Mucosa of rectum (tissue), 2 donors: ENCODE results near the gene TMPRSS3.

ENCODE experiments used
- H3K27ac ChIP-seq, 2 donors: one replicate each; pipeline ENCODE4 v1.7.0; 2013; ENCODE audit warnings: inconsistent platforms in 2 of 2, low read depth in 2 of 2, low read length in 2 of 2
- H3K27me3 ChIP-seq, 2 donors: one replicate each; pipeline ENCODE4 v1.7.0; 2013; ENCODE audit warnings: low read length in 2 of 2; ENCODE audit not compliant: control insufficient read depth in 2 of 2, insufficient read depth in 2 of 2
- H3K36me3 ChIP-seq, 2 donors: one replicate each; pipeline ENCODE4 v1.7.0; 2013; ENCODE audit warnings: low read length in 2 of 2; ENCODE audit not compliant: control insufficient read depth in 2 of 2, insufficient read depth in 2 of 2
- H3K4me1 ChIP-seq, 2 donors: one replicate each; pipeline ENCODE4 v1.7.0; 2013; ENCODE audit warnings: low read length in 2 of 2, mild to moderate bottlenecking in 1 of 2; ENCODE audit not compliant: control insufficient read depth in 2 of 2, insufficient read depth in 2 of 2
- H3K4me3 ChIP-seq, 2 donors: one replicate each; pipeline ENCODE4 v1.7.0; 2013; ENCODE audit warnings: low read length in 2 of 2
- H3K9ac ChIP-seq, 2 donors: one replicate each; pipeline ENCODE4 v1.7.0; 2013; ENCODE audit warnings: low read length in 2 of 2, low read depth in 1 of 2, mild to moderate bottlenecking in 1 of 2
- H3K9me3 ChIP-seq, 2 donors: one replicate each; pipeline ENCODE4 v1.7.0; 2013; ENCODE audit warnings: low read length in 2 of 2; ENCODE audit not compliant: control insufficient read depth in 2 of 2
- donor health status: healthy.
- donor health status: Normal muscosa, but diverticular disease.

Gene TMPRSS3

GRCh38 chr21:42421018-42421793, 25.4 kb upstream of the TMPRSS3 start:
- Histone ChIP-seq H3K4me3 (no peak overlapping the region), H3K27me3 (peaks cover 0 to 5% of the 10 kb centered on the region in 2 donors), H3K27ac (no peak overlapping the region), H3K36me3 (no peaks in the 10 kb centered on the region), H3K9me3 (no peaks in the 10 kb centered on the region), H3K4me1 (no peaks in the 10 kb centered on the region), H3K9ac (no peak overlapping the region)

- Histone ChIP-seq H3K4me3 (no peak overlapping the region), H3K36me3 (no peaks in the 10 kb centered on the region), H3K9ac (no peak overlapping the region), H3K9me3 (no peaks in the 10 kb centered on the region), H3K27ac (no peak overlapping the region), H3K27me3 (peaks cover 0 to 5% of the 10 kb centered on the region in 2 donors), H3K4me1 (no peaks in the 10 kb centered on the region)
These were observed 24.0 kb upstream of the TMPRSS3 start for GRCh38 chr21:42419845-42420244.

- Histone ChIP-seq H3K9me3 (no peaks in the 10 kb centered on the region), H3K9ac (no peak overlapping the region), H3K4me3 (no peak overlapping the region), H3K27me3 (peaks cover 0 to 2% of the 10 kb centered on the region in 2 donors), H3K36me3 (no peaks in the 10 kb centered on the region), H3K4me1 (no peaks in the 10 kb centered on the region), H3K27ac (no peak overlapping the region)
These were observed 23.0 kb upstream of the TMPRSS3 start for GRCh38 chr21:42418886-42419285.

GRCh38 chr21:42417533-42417932, 21.7 kb upstream of the TMPRSS3 start:
- H3K27me3 ChIP-seq: peaks cover 0 to 2% of the 10 kb centered on the region in 2 donors
- no peaks in the 10 kb centered on the region for H3K9me3 ChIP-seq
- no peak overlapping the region for H3K9ac ChIP-seq
- H3K36me3 ChIP-seq: no peaks in the 10 kb centered on the region
- no peak overlapping the region for H3K27ac ChIP-seq
- no peak overlapping the region for H3K4me3 ChIP-seq
- no peaks in the 10 kb centered on the region for H3K4me1 ChIP-seq

- H3K27me3 ChIP-seq: no peaks in the 10 kb centered on the region
- H3K27ac ChIP-seq: peak overlapping the region in 1 of 2 donors; percentile 4
- no peaks in the 10 kb centered on the region for H3K36me3 ChIP-seq
- H3K4me3 ChIP-seq: no peak overlapping the region
- no peaks in the 10 kb centered on the region for H3K4me1 ChIP-seq
- H3K9me3 ChIP-seq: no peaks in the 10 kb centered on the region
- peak overlapping the region in 1 of 2 donors; percentile 32 for H3K9ac ChIP-seq
These were observed 19.3 kb upstream of the TMPRSS3 start for GRCh38 chr21:42414928-42415769.

GRCh38 chr21:42414553-42414927, 18.7 kb upstream of the TMPRSS3 start:
- Histone ChIP-seq H3K9me3 (no peaks in the 10 kb centered on the region), H3K4me1 (no peaks in the 10 kb centered on the region), H3K4me3 (no peak overlapping the region), H3K36me3 (no peaks in the 10 kb centered on the region), H3K9ac (no peak overlapping the region), H3K27ac (no peak overlapping the region), H3K27me3 (no peaks in the 10 kb centered on the region)

- H3K9ac ChIP-seq: no peak overlapping the region
- H3K27ac ChIP-seq: no peak overlapping the region
- H3K27me3 ChIP-seq: no peaks in the 10 kb centered on the region
These were observed 18.2 kb upstream of the TMPRSS3 start for GRCh38 chr21:42414066-42414465.

GRCh38 chr21:42413500-42413899, 17.6 kb upstream of the TMPRSS3 start:
- no peak overlapping the region for H3K9ac ChIP-seq
- no peaks in the 10 kb centered on the region for H3K9me3 ChIP-seq
- H3K4me3 ChIP-seq: no peak overlapping the region
- H3K27ac ChIP-seq: no peak overlapping the region
- no peaks in the 10 kb centered on the region for H3K4me1 ChIP-seq
- no peaks in the 10 kb centered on the region for H3K36me3 ChIP-seq
- no peaks in the 10 kb centered on the region for H3K27me3 ChIP-seq

More at GRCh38 chr21:42414066-42414465, 18.2 kb upstream of the TMPRSS3 start:
- Histone ChIP-seq H3K4me3 (no peak overlapping the region), H3K9me3 (no peaks in the 10 kb centered on the region), H3K36me3 (no peaks in the 10 kb centered on the region), H3K4me1 (no peaks in the 10 kb centered on the region)

- Histone ChIP-seq H3K9me3 (no peaks in the 10 kb centered on the region), H3K27me3 (no peaks in the 10 kb centered on the region)
These were observed 17.2 kb upstream of the TMPRSS3 start for GRCh38 chr21:42413093-42413492.

GRCh38 chr21:42412636-42412933, 16.7 kb upstream of the TMPRSS3 start:
- Histone ChIP-seq H3K27ac (no peak overlapping the region), H3K4me3 (no peak overlapping the region), H3K9ac (no peak overlapping the region), H3K4me1 (no peaks in the 10 kb centered on the region), H3K27me3 (no peaks in the 10 kb centered on the region), H3K36me3 (no peaks in the 10 kb centered on the region), H3K9me3 (no peaks in the 10 kb centered on the region)

More at GRCh38 chr21:42413093-42413492, 17.2 kb upstream of the TMPRSS3 start:
- no peaks in the 10 kb centered on the region for H3K4me1 ChIP-seq
- no peak overlapping the region for H3K9ac ChIP-seq
- no peaks in the 10 kb centered on the region for H3K36me3 ChIP-seq
- H3K4me3 ChIP-seq: no peak overlapping the region
- no peak overlapping the region for H3K27ac ChIP-seq
